MM.1S (cell line): ENCODE results near the gene DIPK1C.

Source experiments
- DNase-seq: peaks from one replicate; pipeline ENCODE4 v3.0.0-alpha.2; 2015
- H2AFZ ChIP-seq: fragments of 300-600 bp; sonication (generic); 2 replicates; pipeline ENCODE4 v1.6.0; 2016; ENCODE audit warnings: antibody characterized with exemption, low read length
- H3F3A ChIP-seq: fragments of 300-600 bp; sonication (generic); 2 replicates; pipeline ENCODE4 v1.6.1; 2016; ENCODE audit warnings: mild to moderate bottlenecking, antibody characterized with exemption, low read length, moderate library complexity, mixed read lengths; ENCODE audit not compliant: insufficient read depth
- H3K27ac ChIP-seq: fragments of 300-600 bp; sonication (generic); 2 replicates; pipeline ENCODE4 v1.5.1; 2016; ENCODE audit warnings: mild to moderate bottlenecking, low read length
- H3K27me3 ChIP-seq: fragments of 300-600 bp; sonication (generic); replicated peaks from 2 replicates; pipeline ENCODE4 v1.6.0; 2016; ENCODE audit warnings: low read length; ENCODE audit not compliant: insufficient read depth
- H3K36me3 ChIP-seq: fragments of 300-600 bp; sonication (generic); replicated peaks from 2 replicates; pipeline ENCODE4 v1.6.1; 2016; ENCODE audit warnings: mild to moderate bottlenecking, low read length, mixed read lengths; ENCODE audit not compliant: insufficient read depth
- H3K4me1 ChIP-seq: fragments of 300-600 bp; sonication (generic); 2 replicates; pipeline ENCODE4 v1.6.1; 2016; ENCODE audit warnings: low read length, mixed read lengths
- H3K4me2 ChIP-seq: fragments of 300-600 bp; sonication (generic); 2 replicates; pipeline ENCODE4 v1.6.0; 2016; ENCODE audit warnings: low read depth, low read length
- H3K4me3 ChIP-seq: fragments of 300-600 bp; sonication (generic); 2 replicates; pipeline ENCODE4 v1.5.1; 2016; ENCODE audit warnings: low read length, mixed read lengths
- H3K79me2 ChIP-seq: fragments of 300-600 bp; sonication (generic); 2 replicates; pipeline ENCODE4 v1.6.1; 2016; ENCODE audit warnings: mixed run types, low read length, mixed read lengths
- H3K9ac ChIP-seq: fragments of 300-600 bp; sonication (generic); 2 replicates; pipeline ENCODE4 v1.6.1; 2016; ENCODE audit warnings: low read length, mixed read lengths
- H3K9me2 ChIP-seq: fragments of 300-600 bp; sonication (generic); replicated peaks from 2 replicates; pipeline ENCODE4 v1.6.1; 2016; ENCODE audit warnings: mild to moderate bottlenecking, low read length, mixed read lengths; ENCODE audit not compliant: insufficient read depth
- H3K9me3 ChIP-seq: fragments of 300-600 bp; sonication (generic); replicated peaks from 2 replicates; pipeline ENCODE4 v1.6.1; 2016; ENCODE audit warnings: mild to moderate bottlenecking, low read length, mixed read lengths; ENCODE audit not compliant: insufficient read depth
- H4K20me1 ChIP-seq: fragments of 300-600 bp; sonication (generic); 2 replicates; pipeline ENCODE4 v1.6.1; 2016; ENCODE audit warnings: mild to moderate bottlenecking, low read length, moderate library complexity, mixed read lengths; ENCODE audit not compliant: insufficient read depth
- CTCF ChIP-seq: fragments of 300-600 bp; sonication (generic); IDR thresholded peaks from 2 replicates; pipeline ENCODE4 v1.5.1; 2016; ENCODE audit warnings: antibody characterized with exemption, low read length, mixed read lengths
- EZH2 ChIP-seq: fragments of 300-600 bp; sonication (generic); optimal IDR thresholded peaks from 2 replicates; pipeline ENCODE3; 2017; ENCODE audit warnings: low read depth, mild to moderate bottlenecking, antibody characterized with exemption, low read length, mixed read lengths
- EZH2phosphoT487 ChIP-seq: fragments of 300-600 bp; sonication (generic); IDR thresholded peaks from 2 replicates; pipeline ENCODE4 v1.6.1; 2018; ENCODE audit warnings: antibody characterized with exemption, low read length

DIPK1C gene

GRCh38 chr18:74407888-74408287 lies 49.2 kb downstream of the DIPK1C start:
- TF ChIP-seq EZH2 (no peak), EZH2phosphoT487 (no peak), CTCF (no peak)
- peak overlapping the region; percentile 87 for H3K27ac ChIP-seq
- H3K4me1 ChIP-seq = peaks cover 26% of the 10 kb centered on the region
- no peaks in the 10 kb centered on the region for H3K9me2 ChIP-seq
- no peaks in the 10 kb centered on the region for H3K36me3 ChIP-seq
- peak overlapping the region; percentile 56 for H3K4me2 ChIP-seq
- H3K9ac ChIP-seq = peak overlapping the region; percentile 53
- peak; percentile 64 for DNase-seq
- H2AFZ ChIP-seq = peak overlapping the region; percentile 6
- H4K20me1 ChIP-seq = no peaks in the 10 kb centered on the region
- no peaks in the 10 kb centered on the region for H3K9me3 ChIP-seq
- H3K79me2 ChIP-seq = no peaks in the 10 kb centered on the region
- H3K27me3 ChIP-seq = no peaks in the 10 kb centered on the region
- peak overlapping the region; percentile 47 for H3K4me3 ChIP-seq
- H3F3A ChIP-seq = peaks cover 10% of the 10 kb centered on the region

GRCh38 chr18:74402806-74403433 lies 54.2 kb downstream of the DIPK1C start:
- TF ChIP-seq EZH2 (no peak), CTCF (no peak), EZH2phosphoT487 (no peak)
- H3F3A ChIP-seq = peaks cover 8% of the 10 kb centered on the region
- H4K20me1 ChIP-seq = no peaks in the 10 kb centered on the region
- H3K9ac ChIP-seq = no peak overlapping the region
- H3K36me3 ChIP-seq = no peaks in the 10 kb centered on the region
- H3K27ac ChIP-seq = no peak overlapping the region
- peaks cover 7% of the 10 kb centered on the region; the same call in 1 of the 2 replicates for H3K4me1 ChIP-seq
- no peaks in the 10 kb centered on the region for H3K9me2 ChIP-seq
- H3K9me3 ChIP-seq = no peaks in the 10 kb centered on the region
- no peak for DNase-seq
- no peak overlapping the region for H2AFZ ChIP-seq
- H3K4me3 ChIP-seq = no peak overlapping the region
- no peaks in the 10 kb centered on the region for H3K79me2 ChIP-seq
- no peaks in the 10 kb centered on the region for H3K27me3 ChIP-seq
- no peak overlapping the region for H3K4me2 ChIP-seq

- Histone ChIP-seq H2AFZ (no peak overlapping the region), H3K4me2 (no peak overlapping the region), H3K4me1 (no peaks in the 10 kb centered on the region), H3K9ac (no peak overlapping the region), H4K20me1 (no peaks in the 10 kb centered on the region), H3K36me3 (no peaks in the 10 kb centered on the region), H3K27ac (no peak overlapping the region), H3K4me3 (no peak overlapping the region), H3K79me2 (no peaks in the 10 kb centered on the region), H3K9me2 (no peaks in the 10 kb centered on the region), H3K27me3 (no peaks in the 10 kb centered on the region), H3F3A (no peaks in the 10 kb centered on the region), H3K9me3 (no peaks in the 10 kb centered on the region)
- no peak for DNase-seq
- TF ChIP-seq EZH2phosphoT487 = no peak
- no peak for TF ChIP-seq CTCF
Measured at GRCh38 chr18:74400813-74401212, 56.3 kb downstream of the DIPK1C start.
